IPS DF 19.7 (cell line): Measurements from ENCODE around the gene PRKACB.
A peak's percentile ranks its signal among the peaks of the same experiment; 100 is the strongest.

Source experiments
- DNase-seq: peaks from one replicate; pipeline ENCODE4 v3.0.0-alpha.2; 2013; ENCODE audit warnings: low read depth, low spot score

PRKACB gene

DNA sequence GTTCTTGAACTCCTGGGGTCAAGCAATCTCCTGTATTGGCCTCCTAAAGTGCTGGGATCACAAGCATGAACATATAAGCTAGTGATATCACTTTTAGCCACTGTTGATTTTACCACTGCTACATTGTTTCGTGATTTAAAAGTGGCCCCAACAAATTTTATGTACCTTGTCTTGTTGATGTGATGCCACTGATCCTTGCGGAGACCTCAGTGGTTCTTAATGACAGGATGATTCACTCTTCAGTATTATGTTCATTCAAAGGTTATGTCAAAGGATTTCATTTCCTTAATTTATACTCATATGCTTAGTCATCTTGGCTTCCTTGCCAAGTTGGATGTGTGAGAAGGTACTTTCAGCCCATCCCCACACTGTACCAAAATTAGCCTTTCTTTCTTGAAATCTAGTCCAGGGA, 12.1 kb downstream of the PRKACB start:
- DNase-seq, result no peak

DNA sequence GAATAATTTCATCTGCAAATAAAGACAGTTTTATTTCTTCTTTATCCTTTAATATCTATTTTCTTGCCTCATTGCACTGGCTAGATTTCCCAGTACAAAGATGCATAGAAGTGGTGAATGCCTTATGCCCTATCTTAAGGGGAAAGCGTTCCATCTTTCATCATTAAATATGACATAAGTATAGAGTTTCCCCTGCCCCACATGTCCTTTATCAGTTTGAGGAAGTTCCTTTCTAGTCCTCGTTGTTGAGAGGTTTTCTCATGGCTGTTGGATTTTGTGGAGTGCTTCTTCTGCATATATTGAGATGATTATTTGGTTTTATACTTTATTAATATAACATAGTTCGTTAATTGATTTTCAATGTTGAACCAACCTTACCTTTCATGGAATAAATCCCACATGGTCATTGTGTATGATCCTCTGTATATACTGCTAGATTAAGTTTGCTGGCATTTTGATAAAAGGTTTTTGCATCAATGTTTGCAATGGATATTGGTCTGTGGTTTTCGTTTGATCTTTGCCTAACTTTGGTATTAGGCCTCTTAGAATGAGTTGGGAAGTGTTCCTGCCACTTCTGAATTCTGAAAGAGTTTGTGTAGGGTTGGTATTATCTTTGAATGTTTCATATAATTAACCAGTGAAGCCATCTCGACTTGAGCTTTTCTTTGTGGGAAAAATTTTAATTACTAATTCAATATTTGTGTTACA, 15.6 kb downstream of the PRKACB start:
- no peak for DNase-seq

- DNase-seq, result no peak
Measured at GRCh38 chr1:84162295-84162694, 18.2 kb downstream of the PRKACB start.

DNA sequence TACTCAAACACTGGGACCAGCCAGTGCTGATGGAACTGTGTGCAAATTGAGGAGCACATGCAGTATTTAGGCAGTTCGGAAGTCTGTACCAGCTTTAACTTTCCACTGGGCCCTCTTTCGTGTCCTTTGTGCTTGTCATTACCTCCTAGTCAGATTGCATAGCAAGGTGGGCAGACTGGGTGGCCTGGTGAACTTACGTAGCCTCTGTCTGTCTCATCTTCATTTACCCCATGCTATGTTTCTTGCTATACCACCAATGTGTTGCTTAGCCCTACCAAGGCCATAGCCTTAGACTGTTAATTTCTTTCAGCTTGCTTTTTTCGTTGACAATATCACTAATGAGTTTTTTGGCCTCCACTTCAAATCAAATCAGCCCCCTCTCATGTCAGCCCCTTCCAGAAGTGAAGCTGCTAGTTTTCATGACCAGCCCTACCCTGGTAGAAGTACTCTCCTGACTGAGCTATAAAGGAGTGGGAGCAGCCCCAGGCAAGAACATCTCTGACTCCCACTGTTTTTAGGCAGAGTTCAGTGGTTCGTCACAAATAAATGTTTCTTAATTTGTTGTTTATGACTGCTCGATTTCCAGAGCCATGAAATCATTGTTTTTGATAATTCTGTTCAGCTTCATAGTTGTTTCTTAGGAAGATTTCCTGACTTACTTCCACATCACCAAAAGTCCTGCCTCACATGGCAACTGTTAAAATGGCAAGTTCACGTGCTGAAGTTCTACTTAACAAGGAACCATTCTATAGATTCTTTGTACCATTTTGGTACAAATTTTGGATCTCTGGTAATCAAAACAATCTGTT, 19.3 kb downstream of the PRKACB start:
- no peak for DNase-seq

- no peak for DNase-seq
Measured at GRCh38 chr1:84164161-84164560, 20.1 kb downstream of the PRKACB start.

- no peak for DNase-seq
Measured at GRCh38 chr1:84164567-84165021, 20.5 kb downstream of the PRKACB start.

DNA sequence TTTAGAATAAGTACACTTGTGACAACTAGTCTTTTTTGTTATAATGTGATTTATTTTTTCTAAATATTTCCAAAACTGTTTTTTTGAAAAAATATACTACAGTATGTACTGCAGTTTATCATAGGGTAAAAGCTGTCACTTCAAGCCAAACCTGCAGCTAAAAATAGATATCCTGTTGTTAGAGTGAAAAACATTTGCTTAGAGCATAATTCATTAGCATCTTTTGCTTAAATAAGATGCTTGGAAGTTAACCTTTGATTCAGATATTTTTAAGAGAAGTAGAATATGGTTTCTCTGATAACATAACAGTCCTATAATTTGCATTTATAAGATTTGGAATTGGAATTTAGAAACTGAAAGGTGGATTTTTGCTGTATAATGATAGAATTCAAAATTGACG, 21.5 kb downstream of the PRKACB start:
- no peak for DNase-seq

DNA sequence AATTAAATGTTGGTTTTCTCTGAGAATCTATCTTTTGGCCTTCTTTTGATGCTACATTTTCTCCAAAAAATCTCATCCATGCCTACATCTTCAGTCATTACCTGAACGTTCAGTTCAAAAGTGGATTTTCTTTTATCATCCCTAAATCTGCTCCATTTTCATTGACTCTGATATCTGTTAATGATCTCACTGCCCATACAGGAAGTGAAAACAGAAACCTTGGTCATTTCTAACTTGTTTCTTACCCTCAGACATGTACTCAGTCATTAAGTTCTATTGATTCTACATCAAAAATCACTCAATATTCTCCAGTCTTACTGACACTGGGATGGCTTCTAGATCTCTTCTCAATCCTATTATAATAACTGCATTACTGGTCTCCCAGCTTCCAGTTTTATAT, 22.7 kb downstream of the PRKACB start:
- DNase-seq, result no peak

DNA sequence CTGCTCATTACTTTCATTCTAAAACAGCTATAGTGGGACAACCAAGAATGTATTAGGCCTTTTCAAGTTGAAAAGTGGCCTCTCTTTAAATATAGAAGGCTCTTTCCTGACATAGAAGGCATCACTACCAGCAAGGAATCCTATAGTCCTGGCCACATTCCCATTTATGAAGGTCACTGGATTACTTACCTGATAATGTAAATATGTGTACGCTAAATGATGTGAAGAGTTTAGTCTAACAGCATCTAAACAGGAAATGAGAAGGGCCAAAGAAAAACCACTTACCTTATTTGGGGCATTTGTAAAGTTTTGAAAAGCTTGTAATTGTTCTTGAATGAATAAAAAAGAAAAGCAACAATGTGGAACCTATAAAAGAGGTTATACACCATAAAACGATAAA, 24.7 kb downstream of the PRKACB start:
- DNase-seq, result no peak

- no peak for DNase-seq
Measured at GRCh38 chr1:84170171-84170570, 26.1 kb downstream of the PRKACB start.

GRCh38 chr1:84171481-84171880, 27.4 kb downstream of the PRKACB start:
- no peak for DNase-seq

DNA sequence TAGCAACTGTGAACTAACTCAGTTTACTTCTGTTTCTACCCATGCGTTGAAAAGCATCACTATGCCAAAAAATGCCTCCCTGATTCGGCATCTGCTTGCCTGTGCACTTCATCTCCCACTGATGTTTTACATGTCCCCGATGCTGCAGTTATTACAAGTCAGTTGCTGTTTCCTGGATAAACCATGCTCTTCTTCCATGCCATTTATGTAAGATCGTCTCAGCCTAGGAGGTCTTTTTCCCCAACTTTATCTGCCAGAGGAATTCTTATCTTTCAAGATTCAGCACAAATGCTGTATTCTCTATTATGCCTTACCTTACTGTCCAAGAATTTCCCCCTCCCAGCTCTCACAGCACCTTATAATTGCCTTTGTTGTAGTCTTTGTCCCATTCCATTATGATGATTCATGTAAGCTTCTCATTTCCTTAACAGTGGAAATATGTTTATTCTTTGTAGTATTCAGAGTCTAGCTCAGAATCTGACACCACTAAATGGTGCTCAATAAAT, 30.0 kb downstream of the PRKACB start:
- peak; percentile 7 for DNase-seq

- DNase-seq, result no peak
Measured at GRCh38 chr1:84181350-84182005, 37.4 kb downstream of the PRKACB start.

DNA sequence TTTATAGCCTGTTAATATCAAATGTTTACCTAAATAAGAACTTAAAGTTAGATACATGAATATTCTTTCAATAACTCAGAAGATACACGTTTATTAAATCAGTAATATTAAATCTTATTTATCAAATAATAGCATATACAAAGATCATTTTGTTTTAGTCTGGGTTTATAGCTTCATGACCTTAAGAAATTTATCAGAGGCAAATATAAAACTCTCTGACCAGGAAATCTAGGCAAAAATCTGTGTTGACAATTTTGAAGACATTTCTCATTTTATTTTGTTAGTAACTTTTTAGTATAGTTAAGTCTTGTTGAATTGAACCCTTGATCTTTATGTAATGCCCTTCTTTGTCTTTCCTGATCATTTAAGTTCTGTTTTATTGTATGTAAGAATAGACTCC, 46.4 kb downstream of the PRKACB start:
- DNase-seq, result no peak

DNA sequence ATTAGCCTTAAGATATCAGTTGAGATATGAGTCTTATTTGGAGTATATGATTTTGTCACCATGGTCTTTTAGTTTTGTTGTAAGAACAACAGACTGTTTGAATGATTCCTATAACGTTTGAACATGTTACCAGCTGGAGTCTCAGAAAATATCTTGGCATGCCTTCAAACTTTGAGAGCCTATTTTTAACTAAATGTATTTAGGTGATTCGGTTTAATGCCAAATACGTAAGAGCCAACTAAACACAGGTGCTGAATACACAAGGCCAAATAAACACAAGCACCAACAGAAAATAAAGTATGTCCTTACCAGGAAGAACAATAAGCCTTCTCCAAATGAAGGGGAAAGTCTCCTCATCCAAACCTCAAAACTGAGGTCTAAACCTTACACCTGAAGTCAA, 48.6 kb downstream of the PRKACB start:
- DNase-seq, result no peak

DNA sequence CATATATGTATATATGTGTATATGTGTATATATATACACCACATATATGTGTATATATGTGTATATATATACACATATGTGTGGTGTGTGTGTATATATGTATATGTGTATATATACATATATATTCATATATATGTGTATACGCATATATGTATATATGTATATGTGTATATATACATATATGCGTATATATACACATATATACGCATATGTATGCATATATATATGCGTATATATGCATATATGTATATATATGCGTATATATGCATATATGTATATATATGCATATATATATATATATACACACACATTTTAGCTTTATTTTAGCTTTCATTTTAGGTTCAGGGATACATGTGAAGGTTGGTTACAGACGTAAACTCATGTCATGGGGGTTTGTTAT, 54.8 kb downstream of the PRKACB start:
- DNase-seq, result no peak

- no peak for DNase-seq
Measured at GRCh38 chr1:84199257-84199656, 55.2 kb downstream of the PRKACB start.

DNA sequence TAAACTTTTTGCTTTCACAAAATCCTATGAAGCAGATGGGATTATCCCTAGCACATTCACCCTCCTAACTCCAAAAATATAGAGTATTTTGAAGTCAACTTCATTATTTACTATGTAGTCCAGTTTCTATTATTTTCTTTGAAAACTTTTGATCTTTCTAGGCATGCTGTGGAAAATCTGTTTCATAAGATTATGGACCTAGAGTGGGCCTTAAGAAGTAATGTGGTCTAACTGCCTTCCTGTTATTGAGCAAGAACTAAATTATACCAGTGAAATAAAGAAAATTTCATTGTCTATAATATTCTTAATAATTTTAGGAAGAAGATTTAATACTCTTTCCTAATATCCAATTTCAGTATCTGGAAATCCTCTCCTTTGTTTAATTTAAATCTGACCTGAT, 58.1 kb downstream of the PRKACB start:
- DNase-seq, result no peak

DNA sequence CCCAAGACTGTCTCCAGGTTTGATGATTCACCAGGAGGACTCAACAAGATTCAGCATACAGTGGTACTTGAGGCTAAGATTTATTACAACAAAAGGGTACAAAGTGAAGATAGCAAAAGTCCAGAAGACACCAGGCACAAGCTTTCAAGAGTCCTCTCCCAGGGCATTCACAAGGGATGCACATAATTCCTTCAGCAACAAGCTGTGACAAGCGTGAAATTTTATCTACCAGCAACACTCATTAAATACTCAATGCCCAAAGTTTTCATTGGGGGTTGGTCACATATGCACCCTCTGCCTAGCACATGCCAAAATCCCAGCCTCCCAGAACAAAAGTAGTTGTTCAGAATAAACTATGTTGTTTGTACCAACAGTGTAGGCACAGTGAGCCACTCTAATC, 62.3 kb downstream of the PRKACB start:
- no peak for DNase-seq

DNA sequence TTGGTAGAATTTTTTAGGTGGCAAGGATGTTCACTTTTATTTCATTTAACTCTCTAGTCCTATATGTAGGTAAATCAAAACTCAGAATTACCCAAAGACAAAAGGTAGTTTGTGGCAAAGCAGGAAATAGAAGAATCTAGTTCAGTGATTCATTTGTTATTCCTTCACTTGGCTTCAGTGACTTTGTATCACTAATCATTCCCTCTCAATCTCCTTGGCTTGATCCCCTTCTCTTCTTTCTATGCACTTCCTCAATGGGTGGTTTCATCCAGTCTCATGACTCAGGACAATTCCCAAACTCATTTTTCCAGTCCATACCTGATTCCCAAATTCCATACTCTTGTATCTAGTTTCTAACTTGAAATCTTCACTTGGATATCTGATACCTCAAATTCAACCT, 64.9 kb downstream of the PRKACB start:
- no peak for DNase-seq

DNA sequence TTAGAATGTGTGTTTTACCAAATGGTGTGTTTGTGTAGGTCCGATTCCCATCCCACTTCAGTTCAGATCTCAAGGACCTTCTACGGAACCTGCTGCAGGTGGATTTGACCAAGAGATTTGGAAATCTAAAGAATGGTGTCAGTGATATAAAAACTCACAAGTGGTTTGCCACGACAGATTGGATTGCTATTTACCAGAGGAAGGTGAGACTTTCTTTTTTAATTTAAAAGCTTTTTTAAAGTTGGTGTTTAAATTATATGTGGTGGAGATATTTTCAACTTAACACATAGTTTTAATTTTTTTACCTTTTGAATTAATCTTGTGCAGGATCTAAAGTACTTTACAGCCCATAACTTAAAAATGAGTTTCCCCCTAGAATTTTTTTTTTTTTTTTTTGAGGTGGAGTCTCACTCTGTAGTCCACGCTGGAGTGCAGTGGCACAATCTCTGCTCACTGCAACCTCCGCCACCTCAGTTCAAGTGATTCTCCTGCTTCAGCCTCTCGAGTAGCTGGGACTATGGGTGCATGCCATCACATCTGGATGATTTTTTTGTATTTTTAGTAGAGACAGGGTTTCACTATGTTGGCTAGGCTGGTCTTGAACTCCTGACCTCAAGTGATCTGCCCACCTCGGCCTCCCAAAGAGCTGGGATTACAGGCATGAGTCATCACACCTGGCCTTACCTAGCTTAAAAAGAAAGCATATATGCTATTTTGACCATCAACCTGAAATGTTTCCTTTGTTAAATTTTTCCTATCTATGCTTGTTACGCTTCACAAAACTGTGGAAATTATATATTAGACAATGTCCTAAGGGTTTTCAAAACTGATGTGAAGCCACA, 70.3 kb downstream of the PRKACB start:
- no peak for DNase-seq

GRCh38 chr1:84217239-84217638, 73.2 kb downstream of the PRKACB start:
- no peak for DNase-seq
